Choroid plexus epithelial cell (primary cell): ENCODE data around the gene SREK1IP1.

Source experiments
- DNase-seq: peaks from one replicate; pipeline ENCODE4 v3.0.0-alpha.2; 2010; ENCODE audit warnings: low read depth
- H3K4me3 ChIP-seq: 2 replicates; pipeline ENCODE4 v1.5.1; 2011; ENCODE audit warnings: low read depth, mild to moderate bottlenecking, control low read depth, low read length, moderate library complexity
- TF ChIP-seq, protein P1 (sequence below): conservative IDR thresholded peaks from 2 replicates; pipeline ENCODE4 v1.5.1; 2011; ENCODE audit warnings: low read depth, mild to moderate bottlenecking, control low read depth, inconsistent platforms, low read length, moderate library complexity

The SREK1IP1 gene

DNA sequence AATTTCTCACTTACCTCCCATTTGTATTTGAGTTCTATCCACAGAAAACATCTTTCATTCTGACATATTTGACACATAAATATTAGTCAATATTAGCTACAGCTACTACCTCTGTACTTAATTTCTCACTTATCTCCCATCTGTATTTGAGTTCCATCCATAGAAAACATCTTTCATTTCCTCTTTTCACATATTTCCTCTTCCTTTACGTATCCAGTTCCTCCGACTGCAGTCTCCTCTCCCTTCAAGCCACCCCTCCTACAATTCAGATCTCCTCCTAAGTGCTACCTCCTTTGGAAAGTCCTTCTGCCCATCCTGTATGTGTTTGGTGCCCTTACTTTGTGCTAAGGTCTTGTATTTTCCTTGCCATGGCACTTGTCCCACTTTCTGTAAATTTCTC is 1.6 kb downstream of the SREK1IP1 start:
- DNase-seq = no peak
- H3K4me3 ChIP-seq = no peak overlapping the region
- TF ChIP-seq, protein P1, sequence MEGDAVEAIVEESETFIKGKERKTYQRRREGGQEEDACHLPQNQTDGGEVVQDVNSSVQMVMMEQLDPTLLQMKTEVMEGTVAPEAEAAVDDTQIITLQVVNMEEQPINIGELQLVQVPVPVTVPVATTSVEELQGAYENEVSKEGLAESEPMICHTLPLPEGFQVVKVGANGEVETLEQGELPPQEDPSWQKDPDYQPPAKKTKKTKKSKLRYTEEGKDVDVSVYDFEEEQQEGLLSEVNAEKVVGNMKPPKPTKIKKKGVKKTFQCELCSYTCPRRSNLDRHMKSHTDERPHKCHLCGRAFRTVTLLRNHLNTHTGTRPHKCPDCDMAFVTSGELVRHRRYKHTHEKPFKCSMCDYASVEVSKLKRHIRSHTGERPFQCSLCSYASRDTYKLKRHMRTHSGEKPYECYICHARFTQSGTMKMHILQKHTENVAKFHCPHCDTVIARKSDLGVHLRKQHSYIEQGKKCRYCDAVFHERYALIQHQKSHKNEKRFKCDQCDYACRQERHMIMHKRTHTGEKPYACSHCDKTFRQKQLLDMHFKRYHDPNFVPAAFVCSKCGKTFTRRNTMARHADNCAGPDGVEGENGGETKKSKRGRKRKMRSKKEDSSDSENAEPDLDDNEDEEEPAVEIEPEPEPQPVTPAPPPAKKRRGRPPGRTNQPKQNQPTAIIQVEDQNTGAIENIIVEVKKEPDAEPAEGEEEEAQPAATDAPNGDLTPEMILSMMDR = no peak

DNA sequence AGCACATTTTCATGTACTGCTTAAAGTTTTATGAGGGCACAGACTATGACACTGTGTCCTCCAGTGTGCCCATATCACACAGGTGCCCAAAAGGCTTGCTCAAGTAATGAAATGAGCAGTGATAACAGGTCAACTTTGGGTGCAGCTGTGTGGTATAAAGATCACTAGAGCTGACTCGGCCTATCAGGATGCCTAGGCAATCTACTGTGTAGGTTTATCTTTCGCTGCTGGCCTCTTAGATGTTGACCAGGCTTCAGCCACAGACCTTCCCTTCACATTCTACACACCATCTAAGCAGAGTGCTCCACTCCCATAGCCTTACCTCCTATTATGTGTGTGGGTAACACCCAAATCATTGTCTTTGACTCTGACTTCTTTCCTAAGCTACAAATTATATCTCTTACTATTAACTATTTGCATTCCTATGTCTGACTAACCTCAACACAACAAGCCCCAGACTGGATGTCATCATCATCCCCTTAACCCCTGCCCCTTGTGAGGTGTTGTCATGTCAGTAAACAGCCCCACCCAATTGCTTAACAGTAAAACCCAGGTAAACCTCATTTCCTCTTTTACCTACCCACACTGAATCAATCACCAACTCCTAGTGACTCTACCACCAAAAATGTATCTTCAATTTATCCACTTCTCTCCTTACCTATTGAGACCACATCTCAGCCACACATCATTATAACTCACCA is 2.5 kb downstream of the SREK1IP1 start:
- DNase-seq = no peak
- no peak overlapping the region for H3K4me3 ChIP-seq
- TF ChIP-seq, protein P1 = no peak

DNA sequence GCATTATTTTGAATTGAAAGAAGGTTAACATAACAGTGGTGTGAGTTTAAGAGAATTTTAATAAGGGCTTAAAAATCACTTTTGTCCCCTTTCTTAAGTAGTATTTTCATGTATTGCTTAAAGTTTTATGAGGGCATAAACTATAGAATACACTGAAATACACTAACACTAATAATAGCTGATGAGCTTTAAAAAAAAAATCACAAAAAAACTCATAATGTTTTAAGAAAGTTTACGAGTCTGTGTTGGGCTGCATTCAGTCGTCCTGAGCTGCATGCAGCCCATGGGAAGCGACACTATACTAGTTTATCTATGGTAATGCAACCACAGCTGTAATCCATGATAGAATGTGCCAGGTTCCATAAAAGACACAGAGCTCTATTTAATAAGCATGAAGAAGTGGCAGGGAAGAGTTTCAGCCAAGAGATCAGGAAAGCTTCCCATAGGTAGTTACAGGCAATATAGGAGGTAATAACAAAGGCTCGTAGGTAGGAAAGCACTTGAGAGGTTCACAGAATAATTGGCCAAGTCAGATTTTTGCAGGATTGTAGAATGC is 4.5 kb downstream of the SREK1IP1 start:
- no peak for DNase-seq
- TF ChIP-seq, protein P1 = no peak
- H3K4me3 ChIP-seq = no peak overlapping the region

DNA sequence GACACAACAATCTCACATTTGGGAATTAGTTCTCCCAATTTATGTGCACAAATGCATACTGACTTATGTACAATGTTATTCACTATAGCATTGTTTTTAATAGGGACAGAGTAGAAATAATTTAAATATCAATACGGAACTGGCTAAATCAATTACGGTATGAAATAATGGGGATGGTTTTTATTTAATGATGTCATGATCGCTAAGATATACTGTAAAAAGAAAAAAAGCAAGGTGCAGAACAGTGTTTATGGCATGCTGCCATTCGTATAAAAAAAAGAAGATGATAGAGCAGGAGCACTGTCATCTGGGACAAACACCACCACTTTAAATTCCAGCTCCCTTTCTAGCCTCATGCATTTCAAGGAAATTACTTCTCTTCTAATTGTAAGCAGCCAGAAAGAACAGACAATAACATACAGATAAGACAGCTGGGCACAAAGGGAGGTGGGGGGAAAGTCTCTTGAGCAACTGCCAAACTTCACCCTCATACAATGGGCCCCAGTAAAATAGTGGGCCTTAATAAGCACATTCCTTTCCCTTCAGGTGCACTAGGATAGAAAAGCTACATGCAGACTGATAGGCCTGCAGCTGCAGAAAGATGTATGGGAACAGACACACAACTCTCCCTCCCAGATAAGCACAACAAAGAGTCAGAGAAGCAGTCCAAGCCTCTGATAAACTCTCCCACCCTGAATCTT is 8.4 kb downstream of the SREK1IP1 start:
- TF ChIP-seq, protein P1 = no peak
- no peak for DNase-seq
- no peak overlapping the region for H3K4me3 ChIP-seq

DNA sequence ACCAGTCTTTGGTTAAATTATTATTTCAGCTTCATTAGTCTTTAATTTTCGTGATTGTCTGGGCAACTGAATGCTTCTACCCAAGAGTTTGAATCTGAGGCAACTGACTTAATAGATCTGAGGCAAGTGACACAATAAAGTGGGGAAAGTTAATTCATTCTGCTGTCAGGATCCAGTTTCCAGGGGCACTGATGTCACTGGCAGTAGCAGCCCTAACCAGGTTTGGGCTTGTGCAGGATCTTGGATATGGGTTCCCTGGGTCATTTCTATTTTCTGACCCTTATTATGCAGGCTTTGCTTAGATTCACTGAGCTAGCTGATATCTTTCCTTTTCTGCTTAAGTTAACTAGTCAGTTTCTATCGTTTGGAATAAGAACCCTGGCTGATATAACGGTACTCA is 9.6 kb downstream of the SREK1IP1 start:
- no peak for DNase-seq
- TF ChIP-seq, protein P1 = no peak
- no peak overlapping the region for H3K4me3 ChIP-seq

DNA sequence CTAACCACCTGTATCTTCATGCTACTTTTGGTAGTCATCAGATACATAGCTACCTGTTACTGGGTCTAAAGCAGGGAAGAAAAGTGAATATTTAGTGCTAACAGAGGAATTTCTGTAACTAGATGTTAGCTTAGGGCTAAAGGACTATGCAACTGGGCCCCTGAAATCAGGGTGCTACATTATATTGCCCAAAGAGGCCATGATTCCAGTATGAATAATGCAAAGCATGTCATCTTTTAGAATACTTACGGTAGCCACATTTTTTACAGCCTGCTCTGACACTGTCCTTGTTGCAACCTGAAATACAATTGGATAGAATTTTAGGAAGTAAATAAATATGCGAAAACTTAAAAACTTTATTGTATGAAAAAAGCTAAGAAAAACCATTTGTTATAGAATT is 14.4 kb downstream of the SREK1IP1 start:
- no peak for DNase-seq
- H3K4me3 ChIP-seq = no peak overlapping the region
- TF ChIP-seq, protein P1 = no peak

DNA sequence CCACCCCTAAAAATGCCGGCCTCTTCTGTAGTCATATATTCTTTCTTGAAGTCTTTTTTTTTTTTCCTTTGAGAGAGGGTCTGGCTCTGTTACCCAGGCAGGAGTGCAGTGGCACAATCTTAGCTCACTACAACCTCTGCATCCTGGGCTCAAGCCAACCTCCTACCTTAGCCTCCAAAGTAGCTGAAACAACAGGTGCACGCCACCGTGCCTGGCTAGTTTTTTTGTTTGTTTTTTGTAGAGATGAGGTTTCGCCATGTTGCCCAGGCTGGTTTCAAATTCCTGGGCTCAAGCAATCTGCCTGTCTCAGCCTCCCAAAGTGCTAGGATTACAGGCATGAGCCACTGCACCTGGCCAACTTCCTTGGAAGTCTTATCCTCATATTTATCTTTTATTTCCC is 19.1 kb downstream of the SREK1IP1 start:
- H3K4me3 ChIP-seq = no peak overlapping the region
- TF ChIP-seq, protein P1 = no peak
- no peak for DNase-seq
